Anterior cingulate cortex (tissue), 58 donors: ENCODE measurements around the gene OOEP.
"Not testable (repeated sequence)": the region's sequence is repeated elsewhere in the genome, so short reads cannot be mapped to it uniquely, and the experiment has no call there.

Experiments
- DNase-seq, 58 donors: peaks; one replicate each; lab custom pipeline; 2025; lab: John Stamatoyannopoulos, UW

The OOEP gene

DNA sequence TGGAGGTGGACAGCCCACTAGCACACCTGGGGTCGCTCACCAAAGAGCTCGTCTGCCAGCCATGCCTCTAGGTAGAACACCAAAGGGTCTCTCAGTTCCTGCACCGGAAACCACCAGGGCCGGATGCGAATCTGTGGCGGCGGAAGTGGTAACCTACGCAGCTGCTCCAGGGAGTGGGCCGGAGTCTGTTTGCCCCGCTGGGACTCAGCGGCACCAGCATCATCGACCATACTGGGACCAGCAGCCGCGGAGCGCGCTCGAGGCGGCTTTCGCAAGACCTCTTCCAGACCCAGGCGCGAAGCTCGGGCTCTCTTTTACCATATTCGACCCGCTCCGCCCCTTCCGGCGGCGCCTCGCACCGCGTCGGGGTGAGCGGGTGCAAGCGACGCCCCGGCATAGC lies at the start of gene OOEP:
OOEP (minus strand) TSS at position 335 of the 400 bp plus-strand sequence; CDS start at position 230, 105 bp downstream.
- DNase-seq = no peak

DNA sequence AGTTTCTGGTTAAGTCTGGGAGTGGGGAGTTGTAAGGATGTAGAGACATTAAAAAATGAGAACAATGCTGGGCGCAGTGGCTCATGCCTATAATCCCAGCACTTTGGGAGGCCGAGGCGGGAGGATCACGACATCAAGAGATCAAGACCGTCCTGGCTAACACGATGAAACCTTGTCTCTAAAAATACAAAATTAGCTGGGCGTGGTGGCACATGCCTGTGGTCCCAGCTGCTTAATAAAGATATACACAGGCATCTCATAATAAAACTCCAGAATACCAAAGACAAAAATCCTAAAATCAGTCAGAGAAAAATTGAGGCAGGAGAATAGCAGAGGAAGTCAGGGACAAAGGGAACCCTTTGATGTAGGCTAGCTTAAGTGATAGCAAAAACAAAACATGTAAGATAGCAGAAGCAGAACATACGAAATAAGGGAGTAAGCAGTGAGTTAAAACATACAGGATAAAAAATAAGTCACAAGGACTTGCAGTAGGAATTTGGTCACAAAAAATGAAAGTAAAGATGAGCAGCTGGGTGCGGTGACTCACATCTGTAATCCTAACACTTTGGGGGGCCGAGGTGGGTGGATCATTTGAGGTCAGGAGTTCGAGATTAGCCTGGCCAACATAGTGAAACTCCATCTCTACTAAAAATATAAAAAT lies 48.5 kb upstream of the OOEP start:
- DNase-seq = no peak

DNA sequence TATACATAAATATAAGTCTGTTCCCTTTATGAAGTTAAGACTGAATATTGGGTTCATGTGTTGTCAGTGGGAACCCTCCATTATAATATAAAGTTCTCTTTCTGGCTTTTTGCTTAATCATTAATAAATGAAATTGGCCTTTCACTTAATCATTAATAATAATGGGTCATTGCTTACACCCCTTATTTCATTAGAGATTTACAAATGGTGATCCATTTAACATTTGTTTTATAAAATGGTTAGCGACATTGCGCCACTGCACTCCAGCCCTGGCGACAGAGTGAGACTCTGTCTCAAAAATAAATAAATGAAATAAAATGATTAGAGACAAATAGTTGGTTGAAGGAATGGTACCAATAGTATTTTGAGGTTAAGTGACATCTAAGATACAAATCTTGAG lies 43.4 kb upstream of the OOEP start:
- no peak for DNase-seq

DNA sequence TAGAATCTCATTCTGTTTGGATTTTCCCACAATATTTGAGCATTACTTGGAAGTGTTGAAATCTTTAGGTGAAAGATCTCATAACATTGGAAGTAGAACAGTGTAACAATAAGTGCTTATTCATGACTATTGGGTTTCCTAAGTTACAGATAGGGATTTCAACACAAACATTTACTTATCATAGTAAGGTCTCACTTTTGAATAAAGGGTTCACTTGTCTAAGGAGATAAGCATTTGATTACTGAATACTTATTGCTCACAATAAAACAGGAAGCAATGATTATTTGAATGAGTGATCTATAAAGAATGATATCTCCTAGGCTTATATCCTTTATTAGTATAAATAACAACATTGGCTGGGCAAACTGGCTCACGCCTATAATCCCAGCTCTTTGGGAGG lies 39.7 kb upstream of the OOEP start:
- DNase-seq = no peak

DNA sequence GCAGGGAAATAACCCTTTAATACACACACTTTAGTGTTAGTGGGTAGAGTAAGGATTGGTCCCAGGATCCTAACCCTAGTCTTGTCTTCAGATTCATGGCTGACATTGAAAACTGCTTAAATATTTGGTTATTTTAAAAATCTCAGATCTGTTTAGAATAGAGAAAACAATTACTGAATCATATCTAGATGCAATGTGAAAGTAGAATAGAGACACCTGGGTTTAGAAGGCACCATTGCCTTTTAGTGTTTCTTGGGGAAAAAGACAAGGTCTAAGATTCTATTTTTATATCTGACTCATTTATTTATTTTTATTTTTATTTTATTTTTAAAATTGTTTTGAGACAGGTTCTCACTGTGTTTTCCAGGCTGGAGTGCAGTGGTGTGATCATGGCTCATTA lies 31.0 kb upstream of the OOEP start:
- DNase-seq = no peak

DNA sequence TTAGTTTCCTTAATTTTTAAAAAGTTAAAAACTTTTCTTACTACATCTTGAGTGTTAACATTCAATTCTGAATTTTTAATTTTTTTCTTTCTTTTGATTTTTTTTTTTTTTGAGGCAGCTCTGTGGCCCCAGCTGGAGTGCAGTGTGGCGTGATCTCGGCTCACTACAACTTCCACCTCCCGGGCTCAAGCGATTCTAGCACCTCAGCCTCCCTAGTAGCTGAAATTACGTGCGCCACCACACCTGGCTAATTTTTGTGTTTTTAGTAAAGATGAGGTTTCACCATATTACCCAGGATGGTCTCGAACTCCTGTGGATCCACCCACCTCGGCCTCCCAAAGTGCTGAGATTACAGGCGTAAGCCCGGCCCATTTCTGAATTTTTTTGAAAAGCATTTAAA lies 26.2 kb upstream of the OOEP start:
- no peak for DNase-seq

DNA sequence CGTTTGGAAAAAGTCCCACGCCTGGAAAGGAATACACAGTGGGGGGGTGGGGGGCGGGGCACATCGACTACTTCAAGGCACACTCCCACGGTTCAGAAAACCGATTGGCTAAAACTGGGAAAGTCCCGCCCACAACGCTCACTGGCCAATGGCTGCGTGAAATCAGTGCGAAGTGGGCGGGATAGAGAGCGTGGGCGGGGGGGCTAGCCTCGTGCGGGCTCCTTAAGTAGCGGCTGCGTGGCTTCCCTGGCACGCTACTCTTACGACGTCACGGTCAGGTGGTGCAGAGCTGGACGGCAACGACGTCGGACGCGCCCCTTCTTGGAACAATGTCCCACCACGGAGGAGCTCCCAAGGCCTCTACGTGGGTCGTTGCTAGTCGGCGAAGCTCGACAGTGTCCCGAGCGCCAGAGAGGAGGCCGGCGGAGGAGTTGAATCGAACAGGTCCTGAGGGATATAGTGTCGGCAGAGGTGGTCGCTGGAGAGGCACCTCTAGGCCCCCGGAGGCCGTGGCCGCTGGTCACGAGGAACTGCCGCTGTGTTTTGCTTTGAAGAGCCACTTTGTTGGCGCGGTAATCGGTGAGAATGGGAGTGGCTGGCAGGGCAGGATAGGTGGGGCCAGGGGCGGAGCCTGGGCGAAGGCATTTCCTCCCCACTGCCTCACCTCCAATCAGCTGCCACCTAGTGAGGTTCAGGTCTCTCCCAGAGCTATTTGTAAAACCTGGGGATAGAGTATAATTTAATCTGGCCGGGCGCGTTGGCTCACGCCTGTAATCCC lies 25.1 kb upstream of the OOEP start, which contains the start of gene DDX43:
DDX43 (plus strand) TSS at position 252 of the 778 bp plus-strand sequence; CDS start at position 330, 78 bp downstream.
- DNase-seq = peak in 12 of 58 donors; percentile 1 to 36 (median 6)

DNA sequence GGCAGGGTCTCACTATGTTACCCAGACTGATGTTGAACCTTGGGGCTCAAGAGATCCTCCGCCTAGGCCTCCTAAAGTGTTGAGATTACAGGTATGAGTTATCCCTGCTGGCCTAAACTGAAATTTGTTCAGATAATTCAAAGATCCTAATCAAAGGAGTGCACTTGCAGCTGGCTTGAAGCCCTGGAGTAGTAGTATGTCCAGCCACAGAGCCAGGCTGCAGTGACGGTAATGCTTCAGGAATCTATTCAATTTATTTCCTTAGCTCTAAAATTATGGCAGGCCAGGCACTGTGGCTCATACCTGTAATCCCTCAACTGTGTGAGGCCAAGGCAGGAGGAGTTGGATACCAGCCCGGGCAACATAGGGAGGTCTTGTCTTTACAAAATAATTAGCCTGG lies 23.6 kb upstream of the OOEP start:
- no peak for DNase-seq

DNA sequence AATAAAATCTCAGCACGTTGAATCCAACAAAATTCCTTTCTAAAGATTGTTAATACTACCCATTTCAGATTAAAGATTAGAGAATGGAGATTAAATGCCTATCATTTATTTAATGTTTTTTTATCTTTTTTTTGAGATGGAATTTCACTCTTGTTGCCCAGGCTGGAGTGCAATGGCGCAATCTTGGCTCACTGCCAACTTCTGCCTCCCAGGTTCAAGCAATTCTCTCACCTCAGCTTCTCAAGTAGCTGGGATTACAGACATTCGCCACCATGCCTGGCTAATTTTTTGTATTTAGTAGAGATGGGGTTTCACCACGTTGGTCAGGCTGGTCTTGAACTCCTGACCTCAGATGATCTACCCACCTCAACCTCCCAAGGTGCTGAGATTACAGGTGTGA lies 22.5 kb upstream of the OOEP start:
- DNase-seq = not testable (repeated sequence)

DNA sequence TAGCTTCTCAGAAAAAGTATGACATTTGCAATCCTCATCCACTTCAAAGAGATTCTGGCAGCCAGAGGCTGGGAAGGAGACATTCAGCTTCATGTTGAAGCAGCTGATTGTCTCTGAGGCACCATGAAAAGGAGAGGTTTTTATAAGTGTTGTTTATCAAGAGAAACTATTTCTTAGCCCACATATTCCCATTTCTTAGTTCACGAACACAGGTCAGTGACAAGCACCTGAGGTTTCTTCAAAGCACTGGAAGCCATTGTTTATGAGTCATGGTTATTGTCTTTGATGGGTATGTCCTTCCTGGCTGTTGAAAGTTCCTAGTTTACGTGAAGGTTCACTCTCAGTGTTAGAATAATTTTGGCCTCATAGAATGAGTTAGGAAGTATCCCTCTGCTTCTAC lies 22.0 kb upstream of the OOEP start:
- DNase-seq = no peak

DNA sequence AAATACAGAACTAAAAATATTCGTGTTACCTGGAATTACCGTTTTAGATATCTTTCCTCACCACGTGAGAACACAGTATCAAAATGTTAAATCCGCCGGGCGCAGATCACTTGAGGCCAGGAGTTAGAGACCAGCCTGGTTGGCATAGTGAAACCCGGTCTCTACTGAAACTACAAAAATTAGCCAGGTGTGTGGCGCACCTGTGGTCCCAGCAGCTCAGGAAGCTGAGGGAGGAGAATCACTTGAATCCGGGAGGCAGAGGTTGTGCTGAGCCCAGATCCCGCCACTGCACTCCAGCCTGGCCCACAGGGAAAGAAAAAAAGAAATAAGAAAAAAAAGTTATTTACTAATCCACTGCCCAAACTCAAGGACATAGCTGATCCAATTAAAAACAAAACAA lies 20.2 kb upstream of the OOEP start:
- no peak for DNase-seq

DNA sequence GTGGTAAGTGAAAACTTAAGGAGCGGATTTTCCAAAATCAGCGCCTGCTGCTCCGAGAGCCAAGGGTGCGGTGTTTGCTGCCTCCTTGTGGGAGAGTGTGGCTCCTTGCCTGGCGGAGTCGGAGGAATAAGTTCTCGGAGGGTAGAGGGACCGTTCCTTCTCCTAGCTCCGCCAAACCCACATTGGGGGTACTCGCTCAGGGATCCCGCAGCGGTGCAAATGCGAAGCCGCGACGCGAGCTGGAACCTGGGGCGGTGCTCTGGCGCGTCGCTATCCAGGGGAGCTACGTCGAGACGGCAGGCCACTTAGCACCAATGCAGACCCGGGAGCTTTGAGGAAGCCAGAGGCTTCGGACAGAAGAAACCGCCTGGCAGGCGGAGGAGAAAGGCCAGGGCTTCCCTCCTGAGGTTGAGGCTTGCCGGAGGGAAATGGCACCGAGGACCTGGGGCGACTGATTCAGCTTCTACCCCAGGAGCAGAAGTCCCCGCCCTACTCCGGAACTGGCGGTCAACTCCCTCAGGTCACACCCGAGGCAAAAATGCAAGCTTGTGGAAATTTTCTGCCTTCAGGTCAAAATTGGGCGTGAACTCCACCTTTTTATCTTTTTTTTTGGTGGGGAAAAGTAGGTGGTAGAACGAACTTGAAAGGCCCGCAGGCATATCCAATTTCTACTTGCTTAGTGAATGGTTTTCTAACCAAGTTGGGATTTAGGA lies 19.3 kb upstream of the OOEP start:
- DNase-seq = peak in 34 of 58 donors; percentile 2 to 43 (median 12)

DNA sequence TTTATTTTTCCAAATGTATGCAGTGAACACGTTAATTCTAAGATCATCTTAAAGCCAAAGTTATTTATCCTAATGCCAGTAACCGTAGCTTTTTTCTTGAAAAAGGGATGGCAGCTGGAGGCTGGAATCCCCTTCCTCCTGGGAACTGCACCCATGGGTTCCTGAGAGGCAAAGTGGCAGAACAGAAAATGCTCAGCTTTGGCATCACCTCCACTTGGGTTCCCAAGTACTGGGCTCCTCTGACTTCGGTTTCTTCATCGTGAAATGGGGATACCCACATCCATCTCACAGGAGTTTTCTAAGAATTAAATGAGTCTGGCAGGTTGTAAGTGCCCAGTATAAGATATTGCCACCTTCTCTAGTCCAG lies 18.7 kb upstream of the OOEP start:
- no peak for DNase-seq

DNA sequence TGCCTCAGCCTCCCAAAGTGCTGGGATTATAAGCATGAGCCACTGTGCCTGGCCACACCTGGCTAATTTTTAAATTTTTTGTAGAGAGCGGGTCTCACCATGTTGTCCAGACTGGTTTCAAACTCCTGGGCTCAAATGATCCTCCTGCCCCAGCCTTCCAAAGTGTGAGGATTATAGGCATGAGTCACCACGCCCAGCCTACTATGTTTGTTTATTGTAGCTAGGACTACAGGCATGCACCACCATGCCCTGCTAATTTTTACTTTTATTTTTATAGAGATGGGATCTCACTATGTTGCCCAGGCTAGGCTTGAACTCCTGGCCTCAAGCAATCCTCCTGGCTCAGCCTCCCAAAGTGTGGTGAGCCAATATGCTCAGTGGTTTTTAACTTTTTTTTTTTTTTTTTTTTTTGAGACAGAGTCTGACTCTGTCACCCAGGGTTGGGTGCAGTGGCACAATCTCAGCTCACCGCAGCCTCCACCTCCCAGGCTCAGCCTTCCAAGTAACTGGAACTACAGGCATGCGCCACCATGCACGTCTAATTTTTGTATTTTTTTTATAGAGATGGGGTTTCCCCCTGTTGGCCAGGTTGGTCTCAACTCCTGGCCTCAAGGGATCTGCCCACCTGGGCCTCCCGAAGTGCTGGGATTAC lies 12.9 kb upstream of the OOEP start:
- no peak for DNase-seq

DNA sequence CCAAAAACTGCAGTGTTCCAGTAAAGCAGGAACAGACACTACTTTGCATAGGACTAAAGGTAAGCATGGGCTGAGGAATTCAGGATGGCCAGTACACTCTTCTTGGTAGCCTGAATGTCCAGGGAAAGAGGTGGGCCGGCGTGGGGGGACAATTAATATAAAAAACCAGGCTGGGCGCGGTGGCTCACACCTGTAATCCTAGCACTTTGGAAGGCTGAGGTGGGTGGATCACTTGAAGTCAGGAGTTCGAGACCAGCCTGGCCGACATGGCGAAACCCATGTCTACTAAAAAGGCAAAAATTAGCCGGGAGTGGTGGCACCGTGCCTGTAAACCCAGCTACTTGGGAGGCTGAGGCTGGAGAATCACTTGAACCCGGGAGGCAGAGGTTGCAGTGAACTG lies 11.8 kb upstream of the OOEP start:
- not testable (repeated sequence) for DNase-seq

DNA sequence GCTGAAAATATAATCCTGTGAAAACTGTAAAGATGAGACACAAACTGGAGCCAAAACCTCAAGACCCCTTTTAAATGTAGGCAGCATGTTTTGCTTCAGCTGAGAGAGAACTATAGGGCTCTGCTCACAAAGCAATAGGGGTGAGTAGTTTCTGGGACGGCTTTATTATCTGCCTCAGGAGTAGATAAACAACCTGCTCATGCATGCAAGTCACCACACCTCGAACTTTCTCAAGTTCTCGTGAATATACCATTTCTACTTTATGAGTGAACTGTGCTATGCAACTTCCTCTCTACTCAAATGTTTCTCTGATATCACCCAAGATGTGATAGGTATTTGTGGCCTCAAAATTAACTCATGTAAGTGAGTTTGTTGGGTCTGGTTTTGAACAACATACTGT lies 7.5 kb upstream of the OOEP start:
- DNase-seq = no peak

DNA sequence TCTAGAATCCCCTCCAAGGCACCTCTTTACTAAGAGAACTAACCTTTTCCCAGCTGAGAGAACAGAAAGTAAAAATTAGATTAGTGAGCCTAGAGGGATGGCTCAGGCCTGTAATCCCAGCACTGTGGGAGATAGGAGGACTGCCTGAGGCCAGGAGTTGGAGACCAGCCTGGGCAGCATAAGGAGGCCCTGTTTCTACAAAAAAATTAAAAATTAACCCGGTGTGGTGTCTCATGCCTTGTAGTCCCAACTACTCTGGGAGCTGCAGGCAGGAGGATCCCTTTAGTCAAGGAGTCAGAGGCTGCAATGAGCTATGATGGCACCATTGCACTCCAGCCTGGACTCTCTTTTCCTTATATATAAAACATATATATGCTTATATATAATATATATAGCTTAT lies 5.5 kb upstream of the OOEP start:
- DNase-seq = no peak

DNA sequence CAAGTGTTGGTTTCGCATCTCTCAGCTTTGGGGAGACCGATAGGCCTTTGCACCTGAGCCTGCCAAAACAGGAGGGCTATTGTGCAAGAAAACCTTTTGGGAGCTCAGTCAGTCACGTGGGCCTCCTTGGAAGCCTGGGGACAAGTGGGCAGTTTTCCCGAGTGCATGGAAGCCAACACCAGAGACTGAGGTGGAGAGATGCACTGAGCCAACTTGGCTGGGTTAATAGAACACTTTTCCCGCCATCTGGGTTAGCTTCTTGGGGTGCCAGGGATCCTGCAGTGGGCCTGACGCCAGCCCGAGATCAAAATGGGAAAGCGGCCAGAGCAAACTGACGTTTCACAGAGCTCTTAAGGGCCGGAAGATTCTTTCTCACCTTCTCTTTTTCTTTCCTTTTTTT lies 2.8 kb upstream of the OOEP start:
- DNase-seq = peak in 13 of 58 donors; percentile 3 to 26 (median 13)

DNA sequence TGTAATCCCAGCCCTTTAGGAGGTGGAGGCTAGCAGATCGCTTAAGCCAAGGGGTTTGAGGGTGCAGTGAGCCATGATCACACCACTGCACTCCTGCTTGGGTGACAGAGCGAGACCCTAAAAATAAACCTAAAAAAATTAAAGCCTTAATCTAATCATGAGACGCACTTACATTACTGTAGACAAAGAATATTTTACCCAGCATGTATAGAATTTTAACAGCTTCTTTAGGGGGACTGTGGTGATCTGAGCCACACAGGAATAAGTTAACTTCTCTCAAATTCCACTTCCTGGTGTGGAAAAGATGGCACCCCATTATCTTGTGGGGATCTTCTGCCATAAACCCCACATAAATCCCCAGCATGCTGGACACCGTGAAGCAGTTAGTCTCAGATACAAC lies 2.3 kb upstream of the OOEP start:
- no peak for DNase-seq

DNA sequence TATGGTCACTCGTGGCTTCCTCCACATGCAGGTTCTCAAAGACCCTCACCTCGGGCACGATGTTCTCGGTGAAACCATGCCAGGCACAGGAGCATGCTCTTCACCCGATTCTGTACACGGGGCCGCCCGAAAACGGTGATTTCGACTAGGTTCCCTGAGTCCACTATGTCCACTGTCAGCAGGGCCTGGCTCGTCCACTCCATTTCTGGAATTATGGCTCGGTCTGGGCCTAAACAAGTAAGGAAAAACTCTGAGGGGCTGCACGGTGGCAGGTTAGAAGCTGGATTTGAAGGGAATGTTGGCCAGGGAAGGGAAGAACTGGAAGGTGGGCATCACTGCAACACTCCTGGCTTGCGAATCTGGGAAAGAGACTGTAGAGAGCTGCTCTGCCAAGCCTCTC lies 540 bp downstream of the OOEP start:
- no peak for DNase-seq

DNA sequence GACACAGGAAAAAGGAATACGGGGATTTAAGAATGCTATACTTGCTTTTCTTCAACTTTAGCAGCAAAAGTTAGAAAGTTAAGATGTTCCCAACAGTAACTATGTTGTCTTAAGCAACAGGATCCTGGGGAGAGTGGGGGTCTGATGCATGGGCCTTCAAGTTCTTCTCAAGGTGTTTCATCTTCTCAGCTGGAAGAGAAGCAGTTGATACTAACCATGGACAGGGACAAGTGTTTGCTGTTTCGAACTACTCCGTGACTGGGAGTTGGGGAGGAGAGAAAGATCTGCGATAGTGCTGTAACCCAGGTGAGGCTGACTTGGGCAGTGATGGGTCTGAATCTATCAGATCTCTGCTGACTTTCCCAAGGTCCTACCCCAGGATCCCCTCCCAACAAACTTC lies 1.0 kb downstream of the OOEP start:
- no peak for DNase-seq
